Hypothalamus (tissue), 51 donors: ENCODE results near the gene PERCC1.
"Not testable (repeated sequence)": the region's sequence is repeated elsewhere in the genome, so short reads cannot be mapped to it uniquely, and the experiment has no call there.

Source experiments
- DNase-seq, 51 donors: peaks; one replicate each; lab custom pipeline; 2025; lab: John Stamatoyannopoulos, UW

The PERCC1 gene

GRCh38 chr16:1464196-1464893 is 33.5 kb downstream of the PERCC1 start:
- DNase-seq = no peak

- DNase-seq = no peak
Observed at GRCh38 chr16:1464894-1465566, 34.2 kb downstream of the PERCC1 start.

- no peak for DNase-seq
Observed at GRCh38 chr16:1465567-1465915, 34.7 kb downstream of the PERCC1 start.

- no peak for DNase-seq
Observed at GRCh38 chr16:1466054-1466453, 35.2 kb downstream of the PERCC1 start.

- no peak for DNase-seq
Observed at GRCh38 chr16:1466968-1467521, 36.2 kb downstream of the PERCC1 start.

- no peak for DNase-seq
Observed at GRCh38 chr16:1468426-1468810, 37.5 kb downstream of the PERCC1 start.

GRCh38 chr16:1469141-1469540 is 38.3 kb downstream of the PERCC1 start:
- not testable (repeated sequence) for DNase-seq

- DNase-seq = no peak
Observed at GRCh38 chr16:1469693-1470201, 38.9 kb downstream of the PERCC1 start.

- no peak for DNase-seq
Observed at GRCh38 chr16:1470481-1471251, 39.8 kb downstream of the PERCC1 start.

GRCh38 chr16:1471569-1472194 is 40.8 kb downstream of the PERCC1 start:
- DNase-seq = no peak

- no peak for DNase-seq
Observed at GRCh38 chr16:1472974-1473373, 42.1 kb downstream of the PERCC1 start.

GRCh38 chr16:1474082-1474795 is 43.4 kb downstream of the PERCC1 start:
- no peak for DNase-seq

- peak; percentile 44 to 96 (median 82) for DNase-seq
Observed at GRCh38 chr16:1474796-1475551, 44.1 kb downstream of the PERCC1 start, which contains the start of gene CLCN7. TSS of gene CLCN7 (minus strand) at chr16:1475028. CDS start at chr16:1474974, 54 bp downstream.

GRCh38 chr16:1475552-1476114 is 44.8 kb downstream of the PERCC1 start:
- no peak for DNase-seq

- no peak for DNase-seq
Observed at GRCh38 chr16:1477033-1477432, 46.2 kb downstream of the PERCC1 start.

GRCh38 chr16:1478937-1479336 is 48.1 kb downstream of the PERCC1 start:
- DNase-seq = not testable (repeated sequence)

- DNase-seq = no peak
Observed at GRCh38 chr16:1481906-1482835, 51.3 kb downstream of the PERCC1 start.
